Measurements from ENCODE around the gene PDK1.
"Not testable (repeated sequence)": the region's sequence is repeated elsewhere in the genome, so short reads cannot be mapped to it uniquely, and the experiment has no call there.

PDK1 gene

GRCh38 chr2:172555522-172556283 lies at the start of gene PDK1:
PDK1 (plus strand) TSS chr2:172556090; CDS start chr2:172556151, 61 bp downstream.
- DNase-seq: peak; percentile 84

GRCh38 chr2:172507199-172507598 lies 48.7 kb upstream of the PDK1 start:
- no peak for DNase-seq

GRCh38 chr2:172510088-172510487 lies 45.8 kb upstream of the PDK1 start:
- DNase-seq: no peak

- DNase-seq: no peak
These were observed 45.3 kb upstream of the PDK1 start for GRCh38 chr2:172510548-172510947.

DNA sequence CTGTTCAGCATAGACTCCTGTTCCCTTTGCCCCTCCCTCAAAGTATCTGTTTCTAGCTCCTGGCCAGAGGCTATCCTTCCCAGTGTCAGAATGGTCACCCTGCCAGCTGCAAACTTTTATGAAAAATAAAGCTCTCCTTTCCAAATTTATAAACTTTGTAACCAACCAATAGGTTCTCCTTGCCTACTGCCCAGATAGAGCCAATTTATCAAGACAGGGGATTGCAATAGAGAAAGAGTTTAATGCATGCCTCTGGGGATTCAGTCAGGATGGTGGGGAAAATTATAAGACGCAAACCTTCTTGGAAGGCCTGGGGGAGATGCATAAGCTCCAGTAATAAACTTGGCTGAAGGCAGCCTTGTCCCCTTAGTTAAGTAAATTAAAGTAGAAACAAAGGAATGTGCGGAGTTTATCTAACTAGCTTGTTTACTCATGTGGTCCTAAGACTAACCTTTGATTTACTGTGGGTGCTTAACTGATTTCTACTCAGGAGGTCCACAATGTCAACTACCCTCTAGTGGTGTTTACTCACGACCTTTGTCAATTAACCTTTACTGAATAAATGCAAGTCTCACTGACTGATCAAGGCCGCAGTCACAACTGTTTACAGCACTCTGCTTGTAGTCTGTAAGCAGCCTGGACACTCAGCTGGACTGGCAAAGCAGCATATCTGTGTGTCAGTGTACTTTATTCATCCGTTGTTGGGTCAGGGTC lies 42.9 kb upstream of the PDK1 start:
- no peak for DNase-seq

DNA sequence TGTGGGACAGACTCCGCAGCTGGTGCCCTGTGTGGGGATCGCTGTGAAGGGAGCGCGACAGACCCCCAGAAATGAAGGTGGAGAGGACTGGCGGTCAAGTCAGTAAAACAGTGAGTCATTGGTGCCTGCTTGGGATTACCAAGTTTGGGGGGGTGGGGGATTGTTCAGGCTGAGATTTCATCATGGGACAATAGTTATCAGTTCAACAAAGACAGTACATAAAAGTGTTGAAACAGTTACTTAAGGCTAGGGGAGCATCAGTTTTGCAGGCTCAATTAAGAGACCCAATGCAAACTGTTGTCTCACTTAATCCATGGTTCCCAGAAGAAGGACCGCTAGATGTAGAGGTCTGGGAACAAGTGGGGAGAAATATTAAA lies 42.4 kb upstream of the PDK1 start:
- DNase-seq: no peak

- DNase-seq: no peak
These were observed 41.8 kb upstream of the PDK1 start for GRCh38 chr2:172513935-172514586.

- no peak for DNase-seq
These were observed 39.6 kb upstream of the PDK1 start for GRCh38 chr2:172516299-172516698.

GRCh38 chr2:172518995-172519394 lies 36.9 kb upstream of the PDK1 start:
- DNase-seq: no peak

DNA sequence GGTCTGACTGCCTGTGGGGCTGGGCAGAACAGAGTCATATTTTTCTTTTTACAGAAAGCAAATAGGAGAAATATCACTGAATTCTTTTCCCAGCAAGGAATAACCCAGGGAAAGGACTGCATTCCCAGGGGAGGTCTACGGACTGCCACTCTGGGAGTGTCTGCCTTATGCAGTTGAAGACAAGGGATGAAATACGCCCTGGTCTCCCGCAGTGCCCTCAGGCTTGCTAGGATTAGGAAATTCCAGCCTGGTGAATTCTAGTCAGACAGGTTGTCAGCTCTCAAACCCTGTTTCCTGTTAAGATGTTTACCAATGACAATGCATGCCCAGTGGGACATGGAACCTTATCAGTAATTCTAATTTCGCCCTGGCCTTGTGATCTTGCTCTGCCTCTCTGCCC lies 30.3 kb upstream of the PDK1 start:
- no peak for DNase-seq

GRCh38 chr2:172531309-172531708 lies 24.6 kb upstream of the PDK1 start:
- no peak for DNase-seq

- DNase-seq: not testable (repeated sequence)
These were observed 23.4 kb upstream of the PDK1 start for GRCh38 chr2:172532461-172532860.

DNA sequence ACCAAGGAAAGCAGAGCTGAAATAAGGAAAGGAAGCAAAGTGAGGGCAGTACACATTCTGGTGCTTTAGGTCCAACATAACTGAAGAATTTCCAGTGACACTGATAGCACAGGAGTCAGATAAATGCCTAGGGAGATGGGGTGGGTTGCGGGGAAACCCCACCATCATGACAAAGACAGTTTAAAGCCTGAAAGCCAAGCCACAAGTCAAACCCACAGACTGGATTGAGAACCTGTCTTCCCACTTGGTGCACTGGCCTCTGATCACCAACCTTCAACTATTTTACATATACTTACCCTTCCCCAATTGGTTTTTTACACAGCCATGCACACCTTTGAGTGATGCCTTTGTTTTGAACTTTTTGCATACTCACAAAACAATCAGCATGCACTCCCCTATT lies 22.2 kb upstream of the PDK1 start:
- DNase-seq: no peak

DNA sequence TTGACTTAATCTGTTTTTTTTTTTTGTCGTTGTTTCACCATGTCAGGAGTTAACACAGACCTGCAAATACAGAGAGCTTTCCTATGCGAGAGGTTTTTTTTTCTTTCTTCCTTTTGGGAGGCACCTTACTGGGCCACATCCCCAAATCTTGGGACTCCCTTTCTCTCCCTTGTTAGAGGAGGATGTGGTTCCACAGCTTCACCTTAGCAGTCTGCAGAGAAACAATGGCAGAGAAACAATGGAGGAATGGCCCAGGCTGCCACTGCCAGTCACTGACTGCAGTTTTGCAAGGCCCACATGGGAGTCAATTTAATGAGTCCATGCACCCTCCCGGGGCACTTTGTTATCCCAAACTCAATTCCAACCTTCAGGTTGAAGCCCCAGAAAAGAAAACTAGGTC lies 20.8 kb upstream of the PDK1 start:
- DNase-seq: no peak

DNA sequence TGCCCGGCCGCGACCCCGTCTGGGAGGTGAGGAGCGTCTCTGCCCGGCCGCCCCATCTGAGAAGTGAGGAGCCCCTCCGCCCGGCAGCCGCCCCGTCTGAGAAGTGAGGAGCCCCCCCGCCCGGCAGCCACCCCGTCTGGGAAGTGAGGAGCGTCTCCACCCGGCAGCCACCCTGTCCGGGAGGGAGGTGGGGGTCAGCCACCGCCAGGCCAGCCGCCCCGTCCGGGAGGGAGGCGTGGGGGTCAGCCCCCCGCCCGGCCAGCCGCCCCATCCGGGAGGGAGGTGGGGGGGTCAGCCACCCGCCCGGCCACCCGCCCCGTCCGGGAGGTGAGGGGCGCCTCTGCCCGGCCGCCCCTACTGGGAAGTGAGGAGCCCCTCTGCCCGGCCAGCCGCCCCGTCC lies 18.0 kb upstream of the PDK1 start:
- not testable (repeated sequence) for DNase-seq

- no peak for DNase-seq
These were observed 16.1 kb upstream of the PDK1 start for GRCh38 chr2:172539767-172540166.

- DNase-seq: no peak
These were observed 15.5 kb upstream of the PDK1 start for GRCh38 chr2:172540421-172540820.

GRCh38 chr2:172545408-172546075 lies 10.3 kb upstream of the PDK1 start:
- DNase-seq: no peak

GRCh38 chr2:172549131-172549530 lies 6.8 kb upstream of the PDK1 start:
- DNase-seq: no peak

GRCh38 chr2:172549802-172550201 lies 6.1 kb upstream of the PDK1 start:
- DNase-seq: not testable (repeated sequence)

DNA sequence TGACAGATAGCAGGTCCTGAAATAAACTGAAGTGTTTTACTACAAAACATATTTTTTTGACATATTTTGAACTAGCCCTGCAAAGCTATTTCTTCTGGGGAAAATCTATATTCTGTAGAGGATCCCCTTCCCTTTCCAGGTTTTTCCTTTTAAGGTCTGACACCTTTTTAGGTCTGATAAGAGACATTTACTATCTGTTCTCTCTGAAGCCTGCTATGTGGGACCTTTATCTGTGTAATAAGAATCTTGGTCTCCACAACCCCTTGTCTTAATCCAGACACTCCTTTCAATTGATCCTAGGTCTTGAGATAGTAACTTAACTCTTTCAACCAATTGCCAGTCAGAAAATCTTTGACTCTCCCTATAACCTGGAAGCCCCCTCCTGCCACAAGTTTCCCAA lies 5.5 kb upstream of the PDK1 start:
- no peak for DNase-seq

DNA sequence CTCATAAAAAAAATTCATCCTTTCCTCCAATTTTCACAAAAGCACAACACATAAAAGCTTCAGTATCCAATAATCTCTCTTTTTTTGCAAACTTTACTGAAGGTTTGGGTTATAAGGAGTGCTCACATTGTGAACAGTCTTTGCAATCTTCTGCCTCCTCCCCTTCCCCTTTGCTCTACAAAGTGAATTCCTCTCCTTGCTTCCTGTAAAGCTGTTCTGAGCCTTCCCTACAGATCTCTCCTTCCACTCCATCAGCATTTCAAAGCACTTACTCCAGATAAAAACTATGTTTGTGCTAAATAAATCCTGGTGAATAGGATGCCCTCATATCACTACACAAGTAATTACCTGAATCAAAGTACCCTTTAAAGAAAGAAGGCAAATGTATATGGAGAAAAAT lies 4.6 kb upstream of the PDK1 start:
- no peak for DNase-seq

GRCh38 chr2:172552547-172553291 lies 3.2 kb upstream of the PDK1 start:
- no peak for DNase-seq
